ENCODE measurements around the gene CHCHD3. TPM values are rescaled to one million over a fixed set of nuclear protein-coding genes. Genes with fewer than 3 reads are reported as not detected.

Gene CHCHD3
- total RNA-seq, 1 experiment from 2014 or later = 100 TPM

- H3K27me3 ChIP-seq (ENCODE audit: insufficient read depth, low read depth) = no peaks in the 10 kb centered on the region
- no peaks in the 10 kb centered on the region for H3F3A ChIP-seq (ENCODE audit: insufficient read depth, low read depth)
- no peaks in the 10 kb centered on the region for H3K9me2 ChIP-seq (ENCODE audit: insufficient read depth)
- no peaks in the 10 kb centered on the region for H4K20me1 ChIP-seq (ENCODE audit: insufficient read depth)
- no peak overlapping the region for H3K4me3 ChIP-seq
- H3K27ac ChIP-seq = no peak overlapping the region
- H3K36me3 ChIP-seq (ENCODE audit: low read depth) = no peaks in the 10 kb centered on the region
- H3K4me1 ChIP-seq (replicated peaks; ENCODE audit: insufficient read depth) = no peaks in the 10 kb centered on the region
- intact Hi-C loops (cut with micrococcal nuclease; ENCODE audit: unreplicated experiment) = no loop called here
- CTCF ChIA-PET = no interaction called here
- H3K4me2 ChIP-seq = no peak overlapping the region
- H3K9me3 ChIP-seq (ENCODE audit: insufficient read depth, low read depth) = no peaks in the 10 kb centered on the region
- no peak overlapping the region for H2AFZ ChIP-seq
- TF ChIP-seq EZH2 (IDR thresholded peaks at IDR 0.05; ENCODE audit: low read depth) = no peak
- TF ChIP-seq CTCF (conservative IDR thresholded peaks at IDR 0.05) = no peak
- no TSS peak for BruUV-seq (replicated peaks)
- POLR2A ChIA-PET (ENCODE audit: unreplicated experiment) = no interaction called here
- no peaks in the 10 kb centered on the region for H3K79me2 ChIP-seq (ENCODE audit: low read depth)
- no peak for DNase-seq
Observed at GRCh38 chr7:132857703-132858102, 224.2 kb downstream of the CHCHD3 start.

GRCh38 chr7:132857031-132857430 is 224.9 kb downstream of the CHCHD3 start:
- Histone ChIP-seq H3K9me2 (ENCODE audit: insufficient read depth) (no peaks in the 10 kb centered on the region), H3K4me1 (replicated peaks; ENCODE audit: insufficient read depth) (no peaks in the 10 kb centered on the region), H3K36me3 (ENCODE audit: low read depth) (no peaks in the 10 kb centered on the region), H2AFZ (no peak overlapping the region), H3K4me2 (no peak overlapping the region), H3K79me2 (ENCODE audit: low read depth) (no peaks in the 10 kb centered on the region), H3F3A (ENCODE audit: insufficient read depth, low read depth) (no peaks in the 10 kb centered on the region), H4K20me1 (ENCODE audit: insufficient read depth) (no peaks in the 10 kb centered on the region), H3K9me3 (ENCODE audit: insufficient read depth, low read depth) (no peaks in the 10 kb centered on the region), H3K4me3 (no peak overlapping the region), H3K27me3 (ENCODE audit: insufficient read depth, low read depth) (no peaks in the 10 kb centered on the region), H3K27ac (no peak overlapping the region)
- TF ChIP-seq CTCF (conservative IDR thresholded peaks at IDR 0.05) (no peak), EZH2 (IDR thresholded peaks at IDR 0.05; ENCODE audit: low read depth) (no peak)
- POLR2A ChIA-PET (ENCODE audit: unreplicated experiment) = no interaction called here
- intact Hi-C loops (cut with micrococcal nuclease; ENCODE audit: unreplicated experiment) = no loop called here
- CTCF ChIA-PET = no interaction called here
- BruUV-seq (replicated peaks) = no TSS peak
- DNase-seq = no peak

DNA sequence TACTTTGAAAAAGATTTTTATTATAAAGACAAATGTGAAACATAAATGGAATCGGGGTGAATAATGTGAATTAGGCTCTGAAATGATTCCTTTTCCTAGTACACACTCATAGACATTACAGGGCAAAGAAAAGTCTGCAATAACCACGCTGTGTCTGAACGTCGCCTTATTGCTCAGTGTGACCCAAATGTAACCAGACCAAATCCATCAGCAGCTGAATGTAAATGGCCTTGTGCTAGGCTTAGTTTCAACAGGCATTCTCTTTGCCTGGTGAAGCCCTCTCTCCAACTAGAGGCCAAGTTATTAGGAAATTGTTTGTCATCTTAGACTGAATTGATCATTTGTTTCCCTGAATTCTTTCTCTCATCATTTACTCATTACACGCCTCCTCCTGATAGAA is 225.5 kb downstream of the CHCHD3 start:
- Histone ChIP-seq H3K27ac (no peak overlapping the region), H3K4me2 (no peak overlapping the region), H3K79me2 (ENCODE audit: low read depth) (no peaks in the 10 kb centered on the region), H3K27me3 (ENCODE audit: insufficient read depth, low read depth) (no peaks in the 10 kb centered on the region), H3K9me3 (ENCODE audit: insufficient read depth, low read depth) (no peaks in the 10 kb centered on the region), H3F3A (ENCODE audit: insufficient read depth, low read depth) (no peaks in the 10 kb centered on the region), H3K4me3 (no peak overlapping the region), H3K4me1 (replicated peaks; ENCODE audit: insufficient read depth) (no peaks in the 10 kb centered on the region), H4K20me1 (ENCODE audit: insufficient read depth) (no peaks in the 10 kb centered on the region), H3K9me2 (ENCODE audit: insufficient read depth) (no peaks in the 10 kb centered on the region), H3K36me3 (ENCODE audit: low read depth) (no peaks in the 10 kb centered on the region), H2AFZ (no peak overlapping the region)
- POLR2A ChIA-PET (ENCODE audit: unreplicated experiment) = no interaction called here
- CTCF ChIA-PET = no interaction called here
- no TSS peak for BruUV-seq (replicated peaks)
- TF ChIP-seq EZH2 (IDR thresholded peaks at IDR 0.05; ENCODE audit: low read depth) = no peak
- no peak for TF ChIP-seq CTCF (conservative IDR thresholded peaks at IDR 0.05)
- intact Hi-C loops (cut with micrococcal nuclease; ENCODE audit: unreplicated experiment) = no loop called here
- no peak for DNase-seq

Measured in PC-9 (cell line).